DMS79 (cell line): Measurements from ENCODE around the gene WFIKKN2.
"Not testable (repeated sequence)": the region's sequence is repeated elsewhere in the genome, so short reads cannot be mapped to it uniquely, and the experiment has no call there.

Source experiments
- DNase-seq: peaks from one replicate; lab custom pipeline; 2025; lab: John Stamatoyannopoulos, UW

WFIKKN2 gene

DNA sequence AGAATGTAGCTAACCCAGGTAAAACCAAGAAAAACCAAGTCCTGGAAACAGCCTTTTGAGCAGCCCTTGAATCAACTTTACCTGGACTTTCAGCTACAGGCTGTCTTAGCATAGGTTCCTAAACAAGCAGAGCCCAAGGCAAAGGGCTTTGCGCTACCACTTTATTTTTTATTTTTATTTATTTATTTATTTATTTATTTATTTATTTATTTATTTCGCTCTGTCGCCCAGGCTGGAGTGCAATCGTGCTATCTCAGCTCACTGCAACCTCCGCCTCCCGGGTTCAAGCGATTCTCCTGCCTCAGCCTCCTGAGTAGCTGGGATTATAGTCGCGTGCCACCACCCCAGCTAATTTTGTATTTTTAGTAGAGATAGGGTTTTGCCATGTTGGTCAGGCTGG lies 41.7 kb downstream of the WFIKKN2 start:
- not testable (repeated sequence) for DNase-seq

DNA sequence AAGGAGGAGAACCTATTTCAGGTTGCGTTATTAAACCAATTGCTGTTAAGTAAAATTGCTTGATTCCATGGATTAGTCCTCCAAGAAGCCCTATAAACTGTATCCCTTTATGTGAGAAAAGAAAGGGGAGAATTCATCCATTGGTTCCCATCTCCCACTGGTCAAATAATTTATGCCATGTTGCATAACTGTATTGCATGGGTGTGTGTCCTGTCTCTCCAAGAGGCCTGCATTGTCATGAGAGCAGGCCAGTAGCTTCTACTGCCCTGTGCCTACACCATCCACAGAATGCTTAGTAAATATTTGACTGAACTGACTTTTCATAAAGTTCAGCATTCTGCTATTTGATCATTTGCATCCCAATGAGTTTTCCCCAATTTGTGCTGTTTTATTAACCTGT lies 42.5 kb downstream of the WFIKKN2 start:
- no peak for DNase-seq

DNA sequence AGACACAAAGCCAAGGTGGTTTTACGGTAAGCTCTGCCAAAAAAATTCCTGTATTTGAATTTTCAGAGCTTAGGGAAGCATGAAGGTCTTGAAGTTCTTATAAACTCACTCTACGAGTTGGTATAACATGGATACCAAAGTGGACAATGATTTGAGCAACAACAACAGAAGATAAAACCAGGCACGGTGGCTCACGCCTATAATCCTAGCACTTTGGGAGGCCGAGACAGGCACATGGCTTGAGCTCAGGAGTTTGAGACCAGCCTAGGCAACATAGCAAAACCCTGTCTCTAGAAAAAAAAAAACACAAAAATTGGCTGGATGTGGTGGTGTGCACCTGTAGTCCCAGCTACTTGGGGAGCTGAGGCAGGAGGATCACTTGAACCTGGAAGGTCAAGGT lies 43.7 kb downstream of the WFIKKN2 start:
- no peak for DNase-seq

DNA sequence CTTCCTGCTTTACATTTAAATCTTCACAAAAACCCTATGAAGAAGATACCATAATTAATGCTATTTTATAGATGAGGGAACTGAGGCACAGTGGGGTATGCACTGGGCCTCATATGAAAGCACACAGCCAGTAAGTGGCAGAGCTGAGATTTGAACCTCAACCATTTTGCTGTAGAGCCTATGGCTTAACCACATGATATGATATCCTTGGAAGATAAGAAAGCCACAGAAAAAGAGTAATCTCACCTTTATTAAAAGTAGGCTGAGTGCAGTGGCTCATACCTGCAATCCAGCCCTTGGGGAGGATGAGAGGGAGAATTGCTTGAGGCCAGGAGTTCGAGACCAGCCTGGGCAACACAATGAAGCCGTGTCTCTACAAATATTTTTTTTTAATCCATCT lies 45.8 kb downstream of the WFIKKN2 start:
- no peak for DNase-seq

DNA sequence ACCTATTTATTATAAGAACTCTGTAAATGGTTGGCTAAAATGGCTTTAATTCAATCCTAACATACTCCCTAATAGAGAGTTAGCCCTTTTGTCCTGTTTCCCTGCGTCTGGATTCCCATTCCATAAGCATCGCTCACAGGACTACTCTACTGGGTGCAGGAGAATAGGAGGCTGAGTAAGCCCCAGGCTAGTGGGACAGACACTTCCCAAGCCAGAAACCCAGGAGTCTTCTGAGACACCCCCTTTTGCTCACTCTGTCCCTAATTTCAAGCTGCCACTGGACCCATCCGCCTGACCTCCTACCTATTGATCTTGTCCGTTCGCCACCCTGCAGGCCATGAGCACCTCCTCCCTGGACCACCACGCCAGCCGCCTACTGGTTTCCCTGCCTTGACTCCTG lies 47.5 kb downstream of the WFIKKN2 start:
- no peak for DNase-seq

DNA sequence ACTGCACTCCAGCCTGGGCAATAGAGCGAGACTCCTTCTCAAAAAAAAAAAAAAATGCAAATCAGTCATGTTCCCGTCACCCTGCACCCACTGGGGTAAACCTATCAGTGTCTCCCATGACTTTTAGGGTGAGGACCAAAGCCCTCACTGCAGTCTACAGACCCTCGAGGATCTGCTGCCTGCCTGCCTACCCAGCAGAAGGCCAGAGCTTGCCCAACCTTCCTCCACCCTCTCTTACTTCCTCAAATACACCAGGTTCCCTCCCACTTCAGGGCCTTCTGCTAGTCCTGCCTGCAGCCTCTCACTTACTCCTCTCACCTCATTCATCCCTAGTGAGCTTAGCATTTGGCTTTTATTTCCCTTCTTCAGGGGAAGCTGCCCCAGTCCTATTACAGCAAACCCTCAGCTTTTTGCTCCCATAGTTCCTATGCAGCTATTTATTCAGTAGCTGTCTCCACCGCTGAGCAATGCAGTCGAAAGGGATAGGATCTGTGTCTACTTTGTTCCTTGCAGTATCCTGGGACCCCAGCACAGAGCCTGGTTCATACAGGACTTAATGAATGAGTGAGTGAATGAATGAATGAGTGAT lies 48.6 kb downstream of the WFIKKN2 start:
- DNase-seq: no peak

DNA sequence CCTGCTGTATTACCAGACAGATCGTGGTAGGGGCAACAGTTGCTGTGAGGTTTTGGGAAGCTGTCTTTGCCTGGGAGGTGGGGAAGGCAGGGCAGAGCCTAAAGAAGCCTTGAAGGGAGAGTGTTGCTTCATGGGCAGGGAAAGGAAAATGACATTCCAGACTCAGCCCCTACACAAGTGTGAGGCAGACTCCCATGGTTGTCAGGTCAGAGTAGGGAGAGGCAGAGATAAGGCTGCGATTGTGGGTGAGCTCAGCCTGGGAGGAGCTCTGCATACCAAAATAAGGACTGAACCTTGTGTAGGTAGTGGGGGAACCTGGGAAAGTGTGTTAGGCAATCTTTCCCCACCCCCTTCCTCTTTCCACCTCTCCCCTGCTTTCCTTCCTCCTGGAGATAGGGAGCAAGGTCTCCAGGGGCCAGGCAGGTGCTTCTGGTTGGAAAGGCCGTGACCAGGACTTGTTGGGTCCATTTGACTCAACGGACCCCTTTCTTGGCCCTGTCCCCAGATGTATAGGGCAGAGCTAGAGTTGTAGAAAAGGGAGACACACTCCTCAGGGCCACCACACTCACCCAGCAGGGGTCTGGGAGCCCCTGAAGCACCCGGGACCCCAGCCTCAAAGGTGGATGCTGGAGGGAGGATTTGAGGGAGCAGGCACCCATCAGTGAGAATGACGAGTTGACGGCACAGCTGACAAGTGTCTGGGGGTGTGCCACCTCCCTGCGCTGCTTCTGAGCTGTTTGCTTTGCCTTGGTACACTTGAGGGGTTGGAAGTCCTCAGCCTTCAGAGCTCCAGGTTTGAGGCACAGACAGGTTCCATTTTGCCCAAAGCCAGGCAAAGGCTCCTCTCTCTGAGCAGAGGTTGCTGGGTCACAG lies 49.3 kb downstream of the WFIKKN2 start:
- no peak for DNase-seq

DNA sequence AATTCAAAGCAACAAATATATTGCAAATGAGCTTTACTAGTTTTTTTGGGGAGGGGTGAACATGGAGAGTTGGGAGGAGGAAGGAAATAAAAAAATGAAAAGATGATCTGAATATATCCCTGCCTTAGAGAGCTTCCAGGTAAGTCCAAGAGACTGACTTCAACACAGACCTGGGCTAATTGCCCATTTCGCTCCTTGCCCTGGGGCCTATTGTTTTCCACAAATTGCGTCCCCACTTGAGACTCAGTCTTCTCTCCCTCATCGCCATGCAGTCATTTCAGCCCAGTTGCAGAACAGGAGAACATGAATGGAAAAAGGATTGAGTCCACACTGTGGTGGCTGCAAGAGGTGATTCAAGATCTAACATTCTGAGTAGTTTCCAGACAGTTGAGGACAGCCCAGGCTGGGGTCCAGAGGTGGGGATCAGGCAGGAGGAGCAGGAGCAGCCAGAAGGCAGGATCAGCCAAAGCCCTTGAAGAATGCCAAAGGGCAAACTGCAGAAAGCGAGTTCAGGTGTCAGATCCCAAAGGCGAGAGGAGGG lies 52.4 kb downstream of the WFIKKN2 start:
- no peak for DNase-seq

DNA sequence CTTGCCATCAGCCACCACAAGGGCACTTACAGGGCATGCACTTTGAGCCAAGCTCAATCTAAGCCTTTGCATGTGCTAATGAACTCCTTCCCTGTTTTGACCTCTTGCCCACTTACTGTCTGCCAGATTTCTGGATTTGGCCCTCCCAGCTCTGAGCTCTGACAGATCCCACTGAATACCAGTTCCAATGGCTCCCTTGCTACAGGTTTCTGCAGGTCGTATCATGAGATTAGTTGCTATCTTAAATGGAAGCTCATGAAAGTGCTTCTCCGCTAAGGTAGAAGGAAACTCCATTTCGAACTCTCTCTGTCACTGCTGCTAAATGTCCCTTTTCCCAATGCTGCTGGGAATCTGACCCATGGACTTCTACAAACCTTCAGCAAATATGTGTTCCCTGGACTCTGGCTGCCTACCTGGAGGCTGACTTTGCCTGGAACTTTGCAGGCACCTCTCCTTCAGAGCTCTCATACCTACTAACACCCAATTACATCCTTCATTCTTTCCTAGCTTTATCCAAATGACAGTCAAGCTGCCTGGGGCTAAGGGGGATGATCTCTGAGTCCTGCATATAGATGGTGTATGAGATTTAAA lies 54.2 kb downstream of the WFIKKN2 start:
- DNase-seq: no peak

DNA sequence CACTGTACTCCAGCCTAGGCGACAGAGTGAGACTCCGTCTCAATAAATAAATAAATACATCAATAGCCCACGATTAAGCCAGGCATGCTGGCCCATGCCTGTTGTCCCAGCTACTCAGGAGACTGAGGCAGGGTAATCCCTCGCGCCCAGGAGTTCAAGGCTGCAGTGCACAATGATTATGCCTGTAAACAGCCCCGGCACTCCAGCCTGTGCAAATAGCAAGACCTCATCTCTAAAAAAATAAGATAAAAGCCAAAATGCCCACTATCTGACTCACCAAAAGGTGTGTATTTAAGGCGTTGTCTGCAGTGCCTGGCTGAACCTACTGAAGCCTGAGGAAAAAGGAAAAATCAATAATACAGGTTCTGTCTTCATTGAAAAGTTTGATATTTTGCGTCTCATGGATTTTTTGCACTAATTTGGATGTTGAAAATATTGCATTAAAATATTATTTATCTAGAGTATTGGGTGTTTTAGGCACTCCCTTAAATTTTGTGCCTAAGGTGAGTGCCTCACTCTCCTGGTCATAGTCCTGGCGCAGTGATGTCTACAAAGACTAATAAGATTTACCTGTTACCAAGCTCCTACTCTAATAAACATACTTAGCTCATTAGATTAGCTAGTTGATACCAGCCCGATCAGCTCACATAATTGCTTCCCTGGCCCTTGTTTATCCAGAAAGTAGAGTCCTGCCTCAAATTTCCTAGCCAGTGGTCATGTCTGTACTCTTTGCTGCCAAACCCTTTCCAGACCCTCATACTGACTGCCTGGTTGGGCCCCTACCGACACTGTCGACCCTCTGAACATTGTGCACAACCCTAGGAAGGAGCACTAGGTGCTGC lies 55.5 kb downstream of the WFIKKN2 start:
- no peak for DNase-seq

DNA sequence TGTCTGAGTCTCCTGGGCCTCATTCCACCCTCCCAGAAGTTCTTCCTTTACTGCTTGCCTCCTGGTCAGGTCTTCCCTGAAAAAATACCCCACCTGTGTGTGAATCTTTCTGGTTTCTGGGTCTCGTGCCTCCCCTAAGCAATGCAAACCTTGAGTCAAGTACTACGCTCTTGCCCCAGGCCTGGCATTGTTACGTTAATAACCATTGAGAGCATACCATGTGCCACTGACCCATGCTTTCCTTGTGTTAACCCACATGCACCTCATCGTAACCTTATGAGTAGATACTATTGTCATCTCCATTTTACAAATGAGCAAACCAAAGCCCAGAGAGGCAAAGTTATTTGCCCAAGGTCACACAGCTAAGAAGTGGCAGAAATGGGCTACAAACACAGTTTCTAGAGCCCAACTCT lies 56.2 kb downstream of the WFIKKN2 start:
- DNase-seq: no peak
